Activated CD4-positive, CD25-positive, alpha-beta regulatory T cell treated with anti-CD3 and anti-CD28 coated beads, Interleukin-2, amount 50 U/mL, for 16 hours (primary cell): ENCODE measurements around the gene RAB18.
"Not testable (repeated sequence)": the region's sequence is repeated elsewhere in the genome, so short reads cannot be mapped to it uniquely, and the experiment has no call there.

ENCODE experiments used
- DNase-seq: peaks from one replicate; pipeline ENCODE4 v3.0.0-alpha.2; 2020; ENCODE audit warnings: low read depth, low spot score

RAB18 gene

GRCh38 chr10:27547047-27547446, 42.9 kb downstream of the RAB18 start:
- DNase-seq = no peak

- no peak for DNase-seq
Observed at GRCh38 chr10:27547482-27547881, 43.4 kb downstream of the RAB18 start.

DNA sequence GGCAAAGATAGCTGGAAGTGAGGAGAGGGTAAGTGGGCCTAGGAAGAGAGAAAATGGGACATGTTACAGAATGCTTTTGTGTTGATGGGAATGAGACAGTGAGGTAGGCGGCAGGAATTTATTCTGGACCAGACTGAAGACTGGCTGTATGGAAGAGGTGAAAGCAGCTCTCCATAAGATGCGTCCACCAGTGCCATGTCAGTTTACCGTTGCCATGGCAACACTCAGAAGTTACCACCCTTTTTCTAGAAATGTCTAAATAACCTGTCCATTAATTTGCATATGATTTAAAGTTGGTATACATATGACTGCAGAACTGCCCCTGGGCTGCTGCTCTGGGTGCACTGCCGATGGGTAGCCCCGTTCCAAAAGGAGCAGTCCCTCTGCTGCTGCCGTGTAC, 46.7 kb downstream of the RAB18 start:
- DNase-seq = no peak

DNA sequence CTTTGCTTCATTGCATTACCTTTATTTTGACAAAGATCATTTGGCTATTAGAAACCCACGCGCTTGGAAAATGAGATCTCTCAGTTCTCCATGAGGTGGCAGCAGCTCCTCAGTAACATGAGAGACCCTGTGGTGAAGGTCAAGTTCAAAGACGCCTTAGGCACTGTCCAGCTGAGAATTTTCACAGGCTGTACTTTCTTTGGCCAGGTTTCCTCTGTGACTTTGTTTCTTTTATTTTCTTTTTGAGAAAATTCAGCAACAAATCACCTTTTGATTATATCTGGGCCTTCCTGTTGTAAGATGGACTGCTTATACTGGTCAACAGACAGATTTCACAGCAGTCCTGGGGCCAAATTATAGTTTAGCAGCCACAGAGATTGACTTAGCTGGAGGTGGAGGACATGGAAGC, 54.5 kb downstream of the RAB18 start:
- no peak for DNase-seq

- no peak for DNase-seq
Observed at GRCh38 chr10:27561334-27561733, 57.2 kb downstream of the RAB18 start.

DNA sequence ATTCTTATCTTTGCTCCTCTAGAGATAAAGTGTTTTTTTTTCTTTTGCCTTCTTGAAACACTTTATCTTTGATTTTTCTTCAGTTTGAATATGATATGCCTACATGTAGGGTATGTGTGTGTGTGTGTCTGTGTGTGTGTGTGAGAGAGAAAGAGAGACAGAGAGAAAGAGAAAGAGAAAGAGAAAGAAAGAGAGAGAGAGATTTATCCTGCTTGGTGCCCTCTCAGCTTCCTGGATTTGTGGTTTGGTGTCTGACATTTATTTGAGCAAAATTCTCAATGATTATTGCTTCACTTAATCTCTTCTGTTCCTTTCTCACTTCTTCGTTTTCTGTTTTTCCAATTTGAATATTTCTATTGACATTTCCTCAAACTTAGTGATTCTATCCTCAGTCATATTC, 60.3 kb downstream of the RAB18 start:
- DNase-seq = no peak

- DNase-seq = no peak
Observed at GRCh38 chr10:27564880-27565279, 60.8 kb downstream of the RAB18 start.

- no peak for DNase-seq
Observed at GRCh38 chr10:27568196-27569175, 64.4 kb downstream of the RAB18 start.

GRCh38 chr10:27569946-27570345, 65.8 kb downstream of the RAB18 start:
- DNase-seq = no peak

DNA sequence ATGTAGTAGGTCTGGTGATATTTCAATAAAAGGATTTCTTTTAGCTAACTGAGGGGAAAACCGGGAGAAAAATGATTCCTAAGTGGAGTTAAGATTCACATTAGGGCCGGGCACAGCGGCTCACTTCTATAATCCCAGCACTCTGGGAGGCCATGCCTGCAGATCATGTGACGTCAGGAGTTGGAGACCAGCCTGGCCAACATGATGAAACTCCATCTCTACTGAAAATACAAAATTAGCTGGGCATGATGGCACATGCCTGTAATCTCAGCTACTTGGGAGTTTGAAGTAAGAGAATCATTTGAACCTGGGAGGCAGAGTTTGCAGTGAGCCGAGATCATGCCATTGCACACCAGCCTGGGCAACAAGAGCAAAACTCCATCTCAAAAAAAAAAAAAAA, 72.9 kb downstream of the RAB18 start:
- not testable (repeated sequence) for DNase-seq

- DNase-seq = no peak
Observed at GRCh38 chr10:27578316-27578715, 74.2 kb downstream of the RAB18 start.

- no peak for DNase-seq
Observed at GRCh38 chr10:27581225-27581624, 77.1 kb downstream of the RAB18 start.

GRCh38 chr10:27584302-27584701, 80.2 kb downstream of the RAB18 start:
- no peak for DNase-seq
